ENCODE results near the gene PLCL1. TPM values are rescaled to one million over a fixed set of nuclear protein-coding genes. Genes with fewer than 3 reads are reported as not detected.

PLCL1 gene
- polyA plus RNA-seq, 3 donors, result 0.69 to 1.4 (median 0.79) TPM

DNA sequence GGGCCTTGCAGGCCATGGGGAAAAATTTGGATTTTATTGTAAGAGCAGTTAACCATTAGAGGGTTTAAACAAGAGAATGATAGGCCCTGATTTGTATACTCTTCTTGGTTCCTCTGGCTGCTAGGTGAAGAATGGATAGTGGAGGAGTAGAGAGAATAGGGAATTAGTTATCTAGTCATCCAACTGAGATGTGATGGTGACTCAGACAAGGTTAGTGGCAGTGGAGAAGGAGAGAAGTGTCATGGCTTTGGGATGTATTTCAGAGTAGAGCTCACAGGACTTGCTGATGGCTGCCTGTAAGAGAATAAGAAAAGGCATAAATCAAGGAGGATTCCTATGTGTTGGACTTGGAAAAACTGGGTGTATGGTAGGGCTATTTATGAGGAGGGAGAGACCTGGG is 169.4 kb downstream of the PLCL1 start:
- H3K9me3 ChIP-seq (replicated peaks in 1 of 2; ENCODE audit: control insufficient read depth in 1 of 2, insufficient read depth in 1 of 2, low read length in 2 of 2), result no peaks in the 10 kb centered on the region
- DNase-seq, result no peak
- H3K27me3 ChIP-seq (ENCODE audit: control insufficient read depth in 2 of 2, insufficient read depth in 2 of 2, low read length in 2 of 2), result no peaks in the 10 kb centered on the region
- H3K4me2 ChIP-seq (replicated peaks; ENCODE audit: extremely low read depth, low read length, poor library complexity, severe bottlenecking), result no peak overlapping the region
- TF ChIP-seq, protein P1, sequence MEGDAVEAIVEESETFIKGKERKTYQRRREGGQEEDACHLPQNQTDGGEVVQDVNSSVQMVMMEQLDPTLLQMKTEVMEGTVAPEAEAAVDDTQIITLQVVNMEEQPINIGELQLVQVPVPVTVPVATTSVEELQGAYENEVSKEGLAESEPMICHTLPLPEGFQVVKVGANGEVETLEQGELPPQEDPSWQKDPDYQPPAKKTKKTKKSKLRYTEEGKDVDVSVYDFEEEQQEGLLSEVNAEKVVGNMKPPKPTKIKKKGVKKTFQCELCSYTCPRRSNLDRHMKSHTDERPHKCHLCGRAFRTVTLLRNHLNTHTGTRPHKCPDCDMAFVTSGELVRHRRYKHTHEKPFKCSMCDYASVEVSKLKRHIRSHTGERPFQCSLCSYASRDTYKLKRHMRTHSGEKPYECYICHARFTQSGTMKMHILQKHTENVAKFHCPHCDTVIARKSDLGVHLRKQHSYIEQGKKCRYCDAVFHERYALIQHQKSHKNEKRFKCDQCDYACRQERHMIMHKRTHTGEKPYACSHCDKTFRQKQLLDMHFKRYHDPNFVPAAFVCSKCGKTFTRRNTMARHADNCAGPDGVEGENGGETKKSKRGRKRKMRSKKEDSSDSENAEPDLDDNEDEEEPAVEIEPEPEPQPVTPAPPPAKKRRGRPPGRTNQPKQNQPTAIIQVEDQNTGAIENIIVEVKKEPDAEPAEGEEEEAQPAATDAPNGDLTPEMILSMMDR (IDR thresholded peaks at IDR 0.05), result no peak
- no peak overlapping the region for H3K4me3 ChIP-seq (replicated peaks in 1 of 3; ENCODE audit: low read depth in 2 of 3, low read length in 3 of 3)
- H4K20me1 ChIP-seq (ENCODE audit: insufficient read depth, low read length), result no peaks in the 10 kb centered on the region
- no peak overlapping the region for H3K27ac Mint-ChIP-seq
- H3K9me3 Mint-ChIP-seq, result peaks cover 0 to 8% (median 2%) of the 10 kb centered on the region in 7 donors
- intact Hi-C loops (cut with micrococcal nuclease), result no loop called here
- no peak overlapping the region for H3K4me3 Mint-ChIP-seq
- H3K4me1 Mint-ChIP-seq, result no peaks in the 10 kb centered on the region
- no peaks in the 10 kb centered on the region for H3K36me3 ChIP-seq (replicated peaks in 1 of 2; ENCODE audit: control insufficient read depth in 1 of 2, insufficient read depth in 2 of 2, low read length in 2 of 2)
- H3K36me3 Mint-ChIP-seq, result no peaks in the 10 kb centered on the region
- no peak overlapping the region for H3K27ac ChIP-seq (ENCODE audit: low read depth in 1 of 2, low read length in 2 of 2)
- no peaks in the 10 kb centered on the region for H3K79me2 ChIP-seq (ENCODE audit: insufficient read depth, low read length)
- H3K4me1 ChIP-seq (ENCODE audit: control insufficient read depth in 1 of 2, insufficient read depth in 2 of 2, low read length in 2 of 2), result no peaks in the 10 kb centered on the region
- no peaks in the 10 kb centered on the region for H3K27me3 Mint-ChIP-seq (ENCODE audit: low read depth in 3 of 3)
- H2AFZ ChIP-seq (ENCODE audit: insufficient read depth, low read depth, low read length, poor library complexity, severe bottlenecking), result no peak overlapping the region
- no peak overlapping the region for H3K9ac ChIP-seq (ENCODE audit: insufficient read depth, low read length, poor library complexity, severe bottlenecking)

DNA sequence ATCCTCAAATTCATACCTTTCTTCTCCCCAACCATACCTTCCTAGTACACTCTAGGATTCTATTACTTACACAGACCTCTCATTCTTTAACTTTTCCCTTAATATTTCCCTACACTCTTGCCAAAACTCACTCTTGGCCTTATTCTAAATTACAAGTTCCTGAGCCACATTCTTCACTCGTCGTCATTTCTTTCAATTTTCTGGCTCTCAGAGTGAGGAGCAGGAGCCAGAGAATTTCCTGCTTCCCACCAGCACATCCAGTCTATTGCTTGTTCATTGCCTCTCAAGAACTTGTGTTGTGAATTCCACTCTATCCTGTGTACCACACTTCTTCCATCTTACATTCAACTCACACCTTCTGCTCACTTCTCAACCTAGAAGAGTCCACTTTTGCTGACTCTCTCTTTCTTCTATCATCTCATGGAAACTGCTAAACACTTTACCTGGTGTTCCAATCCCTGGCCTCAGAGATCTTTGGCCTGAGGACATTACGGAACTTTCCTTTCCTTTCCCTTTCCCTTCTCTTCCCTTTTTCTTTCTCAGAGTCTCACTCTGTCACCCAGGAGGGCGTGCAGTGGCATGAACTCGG is 171.6 kb downstream of the PLCL1 start:
- no peak overlapping the region for H3K4me2 ChIP-seq (replicated peaks; ENCODE audit: extremely low read depth, low read length, poor library complexity, severe bottlenecking)
- no peaks in the 10 kb centered on the region for H3K9me3 ChIP-seq (replicated peaks in 1 of 2; ENCODE audit: control insufficient read depth in 1 of 2, insufficient read depth in 1 of 2, low read length in 2 of 2)
- Mint-ChIP-seq H3K27me3 (ENCODE audit: low read depth in 3 of 3) (peaks cover 0 to 2% (median 0%) of the 10 kb centered on the region in 3 donors), H3K36me3 (no peaks in the 10 kb centered on the region), H3K9me3 (peaks cover 0 to 8% (median 2%) of the 10 kb centered on the region in 7 donors), H3K4me1 (no peaks in the 10 kb centered on the region), H3K4me3 (no peak overlapping the region), H3K27ac (no peak overlapping the region)
- no peak overlapping the region for H3K4me3 ChIP-seq (replicated peaks in 1 of 3; ENCODE audit: low read depth in 2 of 3, low read length in 3 of 3)
- H3K36me3 ChIP-seq (replicated peaks in 1 of 2; ENCODE audit: control insufficient read depth in 1 of 2, insufficient read depth in 2 of 2, low read length in 2 of 2), result no peaks in the 10 kb centered on the region
- no peaks in the 10 kb centered on the region for H3K79me2 ChIP-seq (ENCODE audit: insufficient read depth, low read length)
- no peaks in the 10 kb centered on the region for H4K20me1 ChIP-seq (ENCODE audit: insufficient read depth, low read length)
- 100% methylated on average over 3 of the region's 5 CpGs for WGBS (ENCODE audit: insufficient coverage)
- intact Hi-C loops (cut with micrococcal nuclease), result no loop called here
- TF ChIP-seq, protein P1 (IDR thresholded peaks at IDR 0.05), result no peak
- H3K4me1 ChIP-seq (ENCODE audit: control insufficient read depth in 1 of 2, insufficient read depth in 2 of 2, low read length in 2 of 2), result no peaks in the 10 kb centered on the region
- H3K27ac ChIP-seq (ENCODE audit: low read depth in 1 of 2, low read length in 2 of 2), result no peak overlapping the region
- no peak overlapping the region for H3K9ac ChIP-seq (ENCODE audit: insufficient read depth, low read length, poor library complexity, severe bottlenecking)
- H2AFZ ChIP-seq (ENCODE audit: insufficient read depth, low read depth, low read length, poor library complexity, severe bottlenecking), result no peak overlapping the region
- no peak for DNase-seq
- no peaks in the 10 kb centered on the region for H3K27me3 ChIP-seq (ENCODE audit: control insufficient read depth in 2 of 2, insufficient read depth in 2 of 2, low read length in 2 of 2)

Measured in CD14-positive monocyte (primary cell).